Transverse colon (tissue), 3 donors: ENCODE results near the gene GIPR.

ENCODE experiments used
- CTCF ChIP-seq, 5 experiments: fragments of 200-600 bp in 3 of 5; fragments of 450-650 bp in 2 of 5; sonication (generic) in 3 of 5; IDR thresholded peaks; 1 replicate in 2 of 5; 2 replicates in 3 of 5; pipeline ENCODE4 v1.5.1; 2016 to 2017; ENCODE audit warnings: antibody characterized with exemption in 5 of 5, inconsistent platforms in 3 of 5, mild to moderate bottlenecking in 2 of 5, moderate library complexity in 1 of 5
- EP300 ChIP-seq: sonication (generic); formaldehyde crosslinking; IDR thresholded peaks from one replicate; pipeline ENCODE4 v1.6.1; 2017; ENCODE audit warnings: antibody characterized with exemption, low read depth
- POLR2A ChIP-seq: fragments of 450-650 bp; IDR thresholded peaks from one replicate; pipeline ENCODE4 v1.6.1; 2016; ENCODE audit warnings: antibody characterized with exemption, mild to moderate bottlenecking, moderate library complexity

GRCh38 chr19:45712699-45713067, 44.7 kb downstream of the GIPR start:
- TF ChIP-seq CTCF (IDR thresholded peaks at IDR 0.05) (no peak), POLR2A (no peak), EP300 (no peak)
